A549 treated with CORT108297 at 1 μM for 4 hours (cell line): ENCODE results near the gene PMFBP1. TPM values are rescaled to one million over a fixed set of nuclear protein-coding genes. Genes with fewer than 3 reads are reported as not detected.

Experiments
- total RNA-seq: library from RNA; stranded (reverse); fragments of 200-300 nt; extraction: Qiagen RNA extraction; gene quantifications from 5 replicates; pipeline ENCODE4 v1.2.3, GENCODE V29; 2022

Gene PMFBP1, protein sequence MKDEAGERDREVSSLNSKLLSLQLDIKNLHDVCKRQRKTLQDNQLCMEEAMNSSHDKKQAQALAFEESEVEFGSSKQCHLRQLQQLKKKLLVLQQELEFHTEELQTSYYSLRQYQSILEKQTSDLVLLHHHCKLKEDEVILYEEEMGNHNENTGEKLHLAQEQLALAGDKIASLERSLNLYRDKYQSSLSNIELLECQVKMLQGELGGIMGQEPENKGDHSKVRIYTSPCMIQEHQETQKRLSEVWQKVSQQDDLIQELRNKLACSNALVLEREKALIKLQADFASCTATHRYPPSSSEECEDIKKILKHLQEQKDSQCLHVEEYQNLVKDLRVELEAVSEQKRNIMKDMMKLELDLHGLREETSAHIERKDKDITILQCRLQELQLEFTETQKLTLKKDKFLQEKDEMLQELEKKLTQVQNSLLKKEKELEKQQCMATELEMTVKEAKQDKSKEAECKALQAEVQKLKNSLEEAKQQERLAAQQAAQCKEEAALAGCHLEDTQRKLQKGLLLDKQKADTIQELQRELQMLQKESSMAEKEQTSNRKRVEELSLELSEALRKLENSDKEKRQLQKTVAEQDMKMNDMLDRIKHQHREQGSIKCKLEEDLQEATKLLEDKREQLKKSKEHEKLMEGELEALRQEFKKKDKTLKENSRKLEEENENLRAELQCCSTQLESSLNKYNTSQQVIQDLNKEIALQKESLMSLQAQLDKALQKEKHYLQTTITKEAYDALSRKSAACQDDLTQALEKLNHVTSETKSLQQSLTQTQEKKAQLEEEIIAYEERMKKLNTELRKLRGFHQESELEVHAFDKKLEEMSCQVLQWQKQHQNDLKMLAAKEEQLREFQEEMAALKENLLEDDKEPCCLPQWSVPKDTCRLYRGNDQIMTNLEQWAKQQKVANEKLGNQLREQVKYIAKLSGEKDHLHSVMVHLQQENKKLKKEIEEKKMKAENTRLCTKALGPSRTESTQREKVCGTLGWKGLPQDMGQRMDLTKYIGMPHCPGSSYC
- 0.13 to 0.16 TPM (median 0.16 TPM) in 3 of 5 replicates, not detected in the others for total RNA-seq

DNA sequence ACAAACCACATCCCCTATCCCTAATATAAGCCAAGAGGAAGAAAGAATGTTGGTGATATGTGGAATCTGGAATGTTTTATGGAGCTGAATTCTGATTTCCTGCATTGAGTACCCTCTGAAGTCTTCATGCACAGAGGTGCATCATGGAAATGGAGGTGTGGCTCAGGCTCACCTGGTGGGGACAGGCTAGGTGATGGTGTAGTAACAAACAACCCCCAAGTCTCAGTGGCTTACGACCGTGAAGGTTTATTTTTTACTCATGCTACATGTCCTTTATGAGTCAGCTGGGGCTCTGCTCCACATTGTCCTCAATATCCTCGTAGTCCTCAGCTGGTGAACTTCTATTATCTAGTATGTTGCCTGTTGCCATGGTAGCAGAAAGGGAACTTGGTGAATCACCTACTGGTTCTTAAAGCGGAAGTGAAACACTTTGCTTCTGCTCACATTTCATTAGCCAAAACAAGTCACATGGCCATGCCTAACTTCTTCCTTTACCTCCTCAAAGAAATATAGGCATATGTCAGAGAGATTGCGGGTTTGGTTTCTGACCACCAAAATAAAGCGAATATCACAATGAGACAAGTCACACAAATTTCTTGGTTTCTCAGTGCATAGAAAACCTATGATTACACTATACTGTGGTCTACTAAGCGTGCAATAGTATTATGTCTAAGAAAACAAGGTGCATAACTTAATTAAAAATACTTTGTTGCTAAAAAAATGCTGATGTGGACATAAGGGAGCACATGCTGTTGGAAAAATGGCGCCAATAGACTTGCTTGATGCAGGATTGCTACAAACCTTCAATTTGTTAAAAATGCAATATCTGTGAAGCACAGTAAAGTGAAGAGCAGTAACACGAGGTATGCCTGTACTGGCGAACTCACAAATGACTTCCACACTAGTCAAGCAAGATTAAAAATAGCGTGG lies at the start of gene PMFBP1:
Gene PMFBP1, minus strand, starts transcription at position 51 of the 930 bp plus-strand sequence. CDS start 947 bp downstream, outside the sequence.

DNA sequence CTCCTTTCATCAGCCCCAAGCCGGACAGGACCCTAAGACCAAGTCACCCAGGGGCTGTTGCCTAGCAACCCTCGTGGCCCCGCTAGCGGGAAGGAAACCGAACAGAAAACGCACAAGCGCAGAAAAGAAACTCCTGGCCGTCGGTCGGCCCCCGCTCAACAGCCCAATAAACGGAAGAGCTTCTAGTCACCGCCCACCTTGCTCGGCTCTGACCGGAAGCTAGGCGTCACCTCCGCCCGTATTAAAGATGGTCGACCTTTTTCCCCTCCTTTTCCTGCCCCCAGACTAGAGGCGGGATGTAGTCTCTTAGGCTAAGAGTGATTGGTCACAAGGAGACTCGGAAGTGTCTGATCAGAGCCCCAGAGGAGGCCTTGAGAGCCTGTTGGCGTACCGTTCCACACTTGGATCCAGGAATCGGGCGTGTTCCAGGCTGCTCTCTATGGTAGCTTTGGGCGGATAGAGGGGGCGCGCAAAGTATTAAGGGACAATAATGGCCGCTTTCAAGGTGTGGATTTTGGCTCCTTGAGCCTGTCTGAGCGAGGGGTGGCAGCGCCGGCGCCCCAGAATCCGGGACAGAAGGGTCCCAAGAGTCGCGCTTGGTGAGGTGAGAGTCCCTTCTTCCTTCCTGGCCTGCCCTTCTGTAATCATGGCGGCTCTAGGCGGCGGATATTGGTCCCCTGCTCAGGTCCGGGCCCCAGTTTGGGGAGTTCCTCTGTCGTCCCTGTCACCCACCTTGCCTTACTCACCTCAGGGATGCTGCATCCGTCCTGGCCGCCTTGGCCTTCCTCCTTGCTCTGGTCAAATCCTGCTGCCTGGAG lies 78.3 kb downstream of the PMFBP1 start, which contains the start of the genes DHX38 and TXNL4B:
Gene DHX38, plus strand, starts transcription at position 400 of the 818 bp plus-strand sequence. CDS start 2,311 bp downstream, outside the sequence.
Gene TXNL4B, minus strand, starts transcription at position 173 of the 818 bp plus-strand sequence. CDS start 2,871 bp downstream, outside the sequence.

Other genes with a start within 250 kb of the PMFBP1 start
- not detected in 5 replicates for gene PKD1L3, start 171.8 kb downstream of the PMFBP1 start, total RNA-seq
- gene DHODH, start 163.4 kb downstream of the PMFBP1 start, total RNA-seq, result 12.9 to 15.7 TPM (median 14.1 TPM) in 5 replicates
- gene HP, start 117.7 kb downstream of the PMFBP1 start, total RNA-seq, result 0.47 to 0.53 TPM in 2 of 5 replicates, not detected in the others
- gene HPR, start 108.9 kb downstream of the PMFBP1 start, total RNA-seq, result not detected in 5 replicates
- 16.5 to 23.8 TPM (median 22.7 TPM) in 5 replicates for gene TXNL4B, start 78.5 kb downstream of the PMFBP1 start, total RNA-seq
- gene DHX38, start 78.3 kb downstream of the PMFBP1 start, total RNA-seq, result 47.7 to 54.5 TPM (median 52.0 TPM) in 5 replicates